HG02884 (cell line): Measurements from ENCODE around the gene SUGCT.
A peak's percentile ranks its signal among the peaks of the same experiment; 100 is the strongest.
"Not testable (repeated sequence)": the region's sequence is repeated elsewhere in the genome, so short reads cannot be mapped to it uniquely, and the experiment has no call there.

ENCODE experiments used
- ATAC-seq: cut with Tn5 transposase; IDR thresholded peaks from one replicate; pipeline ENCODE4 v1.9.1; 2021; ENCODE audit warnings: mild to moderate bottlenecking, moderate library complexity; ENCODE audit not compliant: unreplicated experiment

SUGCT gene

DNA sequence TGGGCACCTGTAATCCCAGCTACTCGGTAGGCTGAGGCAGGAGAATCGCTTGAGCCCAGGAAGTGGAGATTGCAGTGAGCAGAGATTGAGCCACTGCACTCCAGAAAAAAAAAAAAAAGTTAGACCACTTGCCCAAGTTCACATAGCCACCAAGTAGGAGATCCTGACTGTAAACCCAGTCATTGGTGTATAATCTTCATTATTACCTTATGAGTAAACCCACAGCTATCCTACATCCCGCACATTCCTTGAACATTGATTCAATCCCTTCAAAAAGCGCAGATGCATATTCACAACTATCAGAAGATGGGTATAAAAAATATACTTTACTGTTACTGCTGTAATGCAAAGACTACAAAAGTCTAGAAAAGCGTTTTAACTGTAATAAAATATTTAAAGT lies 512.9 kb downstream of the SUGCT start:
- no peak for ATAC-seq

DNA sequence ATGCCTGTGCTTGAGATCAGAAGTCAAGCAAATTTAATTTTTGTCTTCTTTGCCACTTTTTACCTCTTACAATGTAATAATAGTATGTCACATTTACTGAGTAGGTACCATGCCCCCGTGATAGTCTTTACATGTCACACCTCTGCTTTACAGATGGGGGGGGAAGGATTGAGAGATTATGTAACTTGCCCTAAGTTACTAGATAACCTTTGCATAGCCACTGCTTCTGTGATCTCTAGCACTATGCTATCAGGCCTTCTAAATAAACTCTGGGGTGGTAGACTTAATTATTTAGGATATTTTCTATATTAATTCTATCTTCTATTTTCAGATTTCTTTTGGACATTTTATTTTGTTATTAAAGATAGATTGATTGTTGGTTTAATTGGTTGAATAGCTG lies 514.4 kb downstream of the SUGCT start:
- ATAC-seq = no peak

DNA sequence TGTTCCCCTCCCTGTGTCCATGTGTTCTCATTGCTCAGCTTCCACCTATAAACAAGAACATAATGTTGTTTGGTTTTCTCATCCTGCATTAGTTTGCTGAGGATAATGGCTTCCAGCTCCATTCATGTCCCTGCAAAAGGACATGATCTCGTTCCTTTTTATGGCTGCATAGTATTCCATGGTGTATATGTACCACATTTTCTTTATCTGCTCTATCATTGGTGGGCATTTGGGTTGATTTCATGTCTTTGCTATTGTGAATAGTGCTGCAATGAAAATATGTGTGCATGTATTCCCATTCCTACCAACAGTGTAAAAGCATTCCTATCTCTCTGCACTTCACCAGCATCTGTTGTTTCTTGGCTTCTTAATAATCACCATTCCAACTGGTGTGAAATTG lies 516.1 kb downstream of the SUGCT start:
- ATAC-seq = not testable (repeated sequence)

DNA sequence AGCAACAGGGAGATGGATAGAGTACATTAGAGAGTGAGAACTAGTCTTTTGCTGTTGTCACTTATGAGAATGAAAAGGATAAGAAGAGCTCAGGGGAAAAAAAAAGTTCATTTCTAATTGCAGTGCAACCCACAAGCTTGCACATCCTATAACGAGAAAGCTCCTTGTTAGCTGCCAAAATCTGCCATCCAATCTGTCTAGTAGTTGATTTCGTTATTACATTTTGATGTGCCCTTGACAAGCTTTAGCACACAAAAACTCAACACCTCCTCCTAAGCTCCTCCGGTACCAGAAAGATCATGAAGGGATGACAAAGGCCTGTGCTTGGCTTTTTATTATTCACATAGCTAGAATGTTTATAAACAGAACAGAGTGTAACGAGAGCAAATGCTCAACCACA lies 519.4 kb downstream of the SUGCT start:
- ATAC-seq = no peak

DNA sequence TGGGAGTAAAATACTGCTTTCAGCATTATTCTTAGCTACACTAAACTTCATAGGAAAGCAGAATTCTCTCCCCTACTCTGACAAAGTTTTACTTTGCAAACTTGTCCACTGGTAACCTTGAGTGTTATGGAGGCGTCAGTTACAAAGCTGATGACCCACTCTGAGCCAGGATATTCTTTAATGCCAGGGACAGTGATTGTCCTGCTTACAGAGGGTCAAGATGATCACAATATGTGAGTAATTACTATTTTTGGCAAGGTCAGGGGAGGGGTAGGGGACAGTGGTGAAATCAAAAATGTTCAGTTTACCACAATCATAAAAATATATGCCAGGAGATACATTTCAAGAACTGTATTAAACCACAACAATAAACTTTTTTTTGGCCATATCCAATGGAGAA lies 520.6 kb downstream of the SUGCT start:
- ATAC-seq = no peak

DNA sequence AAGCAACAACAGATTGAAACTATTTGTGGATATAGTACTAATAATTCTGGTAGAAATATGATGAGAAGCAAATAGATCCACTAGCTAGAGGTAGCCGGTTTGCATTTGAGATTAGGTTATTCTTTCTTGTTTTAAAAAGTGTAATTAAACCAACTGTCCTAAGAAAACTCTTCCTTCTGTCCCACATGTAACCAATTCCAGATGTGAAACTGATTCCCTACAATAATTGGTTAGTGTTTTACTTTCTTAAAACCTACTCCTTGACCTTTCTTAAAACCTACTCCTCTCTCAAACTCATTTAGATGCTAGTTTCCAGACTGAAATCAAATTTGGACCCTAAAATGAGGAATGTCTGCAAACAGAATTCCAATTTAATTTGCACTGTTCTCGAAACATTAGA lies 521.5 kb downstream of the SUGCT start:
- no peak for ATAC-seq

DNA sequence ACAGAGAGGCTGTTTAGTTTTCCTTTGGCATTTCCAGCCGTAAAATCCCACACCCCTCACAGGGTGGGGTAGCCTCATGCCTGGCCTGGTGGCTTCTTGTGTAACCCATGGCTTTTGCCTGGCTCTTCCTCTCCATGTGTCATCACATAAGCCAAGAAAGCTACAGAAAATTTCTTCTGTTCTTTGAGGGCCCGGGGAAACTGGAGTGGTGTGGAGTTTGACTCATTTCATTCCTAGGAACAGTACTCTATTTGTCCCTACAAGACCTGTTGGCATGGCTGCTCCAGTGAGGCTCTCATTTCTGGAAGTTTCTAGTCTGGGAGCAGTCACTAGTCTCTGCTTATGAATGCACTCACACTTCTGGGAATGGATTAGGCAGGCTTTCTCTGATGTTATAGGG lies 523.9 kb downstream of the SUGCT start:
- no peak for ATAC-seq

DNA sequence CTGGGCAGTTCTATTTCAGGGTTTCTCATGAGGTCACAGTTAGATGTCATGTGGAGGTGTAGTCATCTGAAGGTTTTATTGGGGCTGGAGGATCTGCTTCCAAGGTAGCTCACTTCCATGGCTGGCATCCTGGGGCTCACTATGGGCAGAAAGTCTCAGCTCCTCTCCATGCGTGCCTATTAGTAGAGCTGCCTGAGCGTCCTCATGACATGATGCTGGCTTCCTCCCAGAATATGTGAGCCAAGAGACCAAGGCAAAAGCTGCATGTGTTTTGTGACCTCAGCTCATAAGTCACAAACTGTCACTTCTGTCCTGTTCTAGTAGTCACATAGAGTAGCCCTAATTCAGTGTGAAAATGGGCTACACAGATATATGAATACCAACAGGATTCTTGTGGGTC lies 524.4 kb downstream of the SUGCT start:
- ATAC-seq = no peak

DNA sequence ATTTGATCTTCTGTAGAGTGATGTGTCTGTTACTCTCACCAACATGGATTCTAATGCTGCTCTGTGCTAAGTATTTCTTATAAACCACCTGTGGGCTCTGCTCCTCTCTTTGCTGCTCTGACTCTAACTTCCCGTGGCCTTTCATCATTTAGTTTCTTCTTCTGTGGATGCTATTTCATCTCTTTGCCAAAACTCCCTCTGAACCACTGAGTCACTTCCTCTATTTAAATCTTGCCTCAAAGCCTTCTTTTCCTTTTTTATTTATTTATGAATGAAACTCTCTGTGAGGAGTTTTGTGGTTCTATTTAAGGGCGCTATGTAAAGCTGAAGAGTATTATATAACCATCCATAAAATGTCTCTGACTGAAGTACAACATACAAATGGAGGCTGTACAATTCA lies 538.5 kb downstream of the SUGCT start:
- no peak for ATAC-seq

DNA sequence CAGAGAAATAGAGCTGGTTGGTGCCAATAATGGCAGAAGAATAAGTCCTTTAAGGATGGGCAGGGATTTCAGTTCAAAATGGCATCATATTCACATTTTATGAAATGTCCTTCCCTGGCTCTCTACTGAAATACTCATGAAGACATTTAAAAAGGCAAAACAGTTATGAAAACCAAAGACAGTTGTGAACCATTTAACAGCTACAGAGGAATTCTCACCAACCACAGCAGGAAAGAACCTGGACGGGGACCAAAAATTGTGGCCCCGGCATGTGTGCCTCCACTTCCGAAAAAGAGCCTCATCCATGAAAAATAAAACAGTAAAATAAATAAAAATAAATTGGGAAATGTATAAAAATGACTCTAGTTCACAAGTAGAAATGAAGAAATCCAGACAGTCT lies 539.5 kb downstream of the SUGCT start:
- no peak for ATAC-seq

DNA sequence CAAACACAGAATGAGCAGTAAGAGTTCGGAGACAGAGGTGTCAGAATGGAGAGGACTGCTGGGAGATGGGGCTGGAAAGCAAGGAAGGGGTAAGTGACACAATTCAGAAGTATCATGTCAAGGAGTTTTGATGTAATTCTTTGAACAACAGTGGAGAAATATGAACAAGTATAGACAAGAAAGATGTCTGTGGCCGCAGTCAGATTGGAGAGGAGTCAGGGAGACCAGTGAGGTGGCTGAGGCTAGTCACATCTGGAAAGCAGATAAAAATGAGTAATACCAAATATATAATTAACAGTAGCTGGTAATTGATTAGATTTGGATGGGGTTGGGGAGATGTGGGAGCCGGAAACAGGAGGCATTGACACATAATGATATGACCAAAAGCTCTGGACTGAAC lies 540.9 kb downstream of the SUGCT start:
- no peak for ATAC-seq

DNA sequence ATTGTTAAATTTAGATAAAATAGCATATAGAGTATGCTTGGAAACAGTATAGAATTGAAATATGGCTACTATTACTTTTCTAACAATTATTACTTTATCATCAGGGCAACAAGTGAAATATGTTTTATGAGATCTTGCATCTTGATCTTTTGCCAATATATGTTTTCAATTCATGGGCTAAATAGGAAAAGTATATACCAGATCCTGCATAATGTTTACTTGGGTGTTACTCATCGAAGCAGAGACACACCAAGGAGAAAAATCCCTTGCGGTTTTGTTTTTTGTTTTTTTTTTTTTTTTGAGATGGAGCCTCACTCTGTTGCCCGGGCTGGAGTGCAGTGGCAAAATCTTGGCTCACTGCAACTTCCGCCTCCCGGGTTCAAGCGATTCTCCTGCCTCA lies 541.4 kb downstream of the SUGCT start:
- ATAC-seq = no peak

DNA sequence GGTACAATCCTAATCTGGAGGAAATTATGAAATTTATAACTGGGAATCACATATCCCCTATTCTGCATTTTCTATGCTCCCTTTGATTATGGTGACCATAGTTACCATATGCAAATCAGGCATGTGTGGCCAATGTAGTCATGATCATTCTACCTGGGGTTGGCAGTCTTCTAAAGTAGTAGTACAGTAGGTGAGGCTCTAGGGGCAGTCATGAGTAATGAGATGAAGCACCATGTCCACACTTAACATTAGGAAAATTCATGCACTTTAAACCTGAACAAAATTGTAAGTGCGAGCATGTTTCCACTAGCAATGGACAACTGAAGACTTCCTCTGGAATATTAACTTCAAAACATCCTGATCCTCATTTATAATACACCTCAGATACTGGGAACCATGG lies 545.9 kb downstream of the SUGCT start:
- ATAC-seq = peak; percentile 97

DNA sequence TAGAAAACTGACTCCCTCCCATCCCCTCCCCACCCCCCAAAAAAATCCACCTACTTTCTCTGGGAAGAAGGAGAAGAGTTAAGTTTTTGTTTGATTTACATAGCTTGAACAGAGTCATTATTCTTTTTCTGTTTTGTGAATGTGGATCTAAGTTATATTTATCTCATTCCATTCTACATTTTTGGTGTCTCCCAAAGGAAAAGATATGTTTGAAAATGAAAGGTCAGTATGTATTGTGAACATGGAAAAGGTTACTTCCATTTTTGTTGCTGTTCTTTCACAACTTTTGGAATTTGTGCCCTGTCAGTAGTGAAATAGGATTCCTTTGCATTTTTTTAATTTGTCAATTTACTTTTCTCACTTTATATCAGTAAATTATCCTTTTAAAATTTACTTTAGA lies 547.9 kb downstream of the SUGCT start:
- ATAC-seq = no peak

DNA sequence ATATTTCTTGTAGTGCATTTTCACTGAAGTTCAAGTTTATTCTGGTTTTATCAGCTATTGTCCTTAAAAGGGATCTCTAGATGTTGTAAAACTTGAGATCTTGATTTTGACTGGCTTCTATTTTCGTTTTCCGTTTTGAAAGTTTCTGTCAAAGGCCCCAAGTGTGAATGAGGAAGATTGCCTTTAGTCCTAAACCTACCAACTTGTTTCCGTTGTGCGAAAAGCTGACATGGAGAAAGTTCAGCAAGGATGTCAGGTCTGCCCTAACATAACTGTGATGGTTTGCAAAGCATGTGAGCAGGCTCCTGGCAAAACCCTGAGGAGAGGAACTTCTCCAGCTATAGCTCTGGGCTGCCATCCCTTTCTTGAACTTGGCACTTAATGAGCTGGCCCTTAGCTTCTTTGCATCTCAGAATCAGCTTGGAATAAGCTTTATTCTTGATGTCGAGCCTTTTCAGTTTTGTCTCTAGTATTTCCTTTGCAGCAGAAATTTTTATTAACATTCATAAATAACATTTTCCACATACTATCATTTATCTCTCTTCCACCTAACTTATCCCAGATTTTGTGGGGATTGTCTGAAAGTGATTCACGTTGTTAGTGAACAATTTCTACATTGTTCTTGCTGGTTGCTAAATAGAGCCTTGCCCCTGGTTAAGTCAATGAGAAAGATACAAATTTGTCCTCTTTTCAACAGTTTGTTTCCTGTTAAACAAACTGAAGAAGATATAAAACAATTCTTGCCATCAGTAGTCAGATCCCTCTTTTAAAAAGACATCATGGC lies 559.4 kb downstream of the SUGCT start:
- ATAC-seq = no peak

DNA sequence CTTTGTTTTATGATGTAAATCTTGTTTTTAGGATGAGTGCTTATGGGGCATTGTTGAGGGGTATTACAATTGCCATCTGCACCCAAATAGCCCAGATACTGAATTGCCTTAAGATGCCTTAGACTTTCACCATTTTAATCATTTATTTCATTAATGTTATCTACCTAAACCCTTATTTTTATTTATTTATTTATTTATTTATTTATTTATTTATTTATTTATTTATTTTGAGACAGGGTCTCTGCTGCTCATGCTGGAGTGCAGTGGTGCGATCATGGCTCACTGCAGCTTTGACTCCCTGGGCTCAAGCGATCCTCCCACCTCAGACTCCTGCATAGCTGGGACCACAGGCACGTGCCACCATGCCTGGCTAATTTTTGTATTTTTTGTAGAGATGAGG lies 560.2 kb downstream of the SUGCT start:
- ATAC-seq = no peak

DNA sequence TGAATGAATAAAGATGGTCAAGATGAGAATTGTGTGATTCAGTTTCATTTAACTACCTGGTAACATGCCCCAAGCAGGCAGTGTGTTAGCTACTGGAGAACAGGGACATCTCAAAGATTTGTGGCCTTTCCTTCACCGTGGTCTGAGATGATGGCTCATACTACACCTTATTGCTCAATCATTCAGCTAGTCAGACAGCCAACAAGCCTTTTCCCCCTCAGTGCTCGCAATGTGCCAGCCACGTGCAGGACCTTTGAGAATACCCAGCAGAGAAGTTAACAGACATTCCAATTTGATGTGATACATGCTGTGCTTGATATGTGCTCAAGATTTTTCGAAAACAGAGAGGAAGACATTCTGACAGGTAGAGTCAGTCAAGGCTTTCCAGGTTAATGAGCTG lies 562.8 kb downstream of the SUGCT start:
- ATAC-seq = no peak

DNA sequence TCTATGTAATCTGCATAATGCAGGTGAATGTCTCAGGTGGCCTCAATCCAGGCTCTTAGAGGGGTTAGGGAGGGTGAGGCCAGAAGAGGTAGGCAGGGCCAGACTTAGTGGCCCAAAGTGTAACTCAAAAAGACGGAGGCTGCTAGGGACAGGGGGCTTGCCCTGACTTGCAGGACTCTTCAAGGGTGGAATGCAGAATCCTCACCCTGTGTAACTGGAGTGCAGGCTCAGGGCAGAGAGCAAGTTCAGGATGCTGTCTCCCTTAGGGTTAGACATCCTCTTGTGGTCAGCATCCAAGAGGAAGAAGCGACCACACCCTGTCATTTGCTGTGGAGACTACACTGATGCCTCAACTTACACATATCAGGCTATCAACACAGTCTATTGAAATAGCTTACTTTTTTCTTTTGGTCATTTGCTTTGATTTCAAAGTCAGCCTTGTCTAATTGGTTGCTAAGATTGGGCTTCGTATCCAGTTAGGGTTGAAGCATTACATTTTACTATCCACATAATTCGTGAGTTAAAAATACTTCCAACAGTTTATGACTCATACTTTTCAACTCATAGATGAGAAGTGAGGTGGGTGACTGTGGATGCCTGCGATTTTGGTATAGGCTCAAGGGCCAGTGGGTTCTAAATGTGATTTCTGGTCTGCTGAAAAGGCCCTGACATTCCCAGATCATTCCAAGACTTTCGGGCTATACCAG lies 563.6 kb downstream of the SUGCT start:
- ATAC-seq = no peak

DNA sequence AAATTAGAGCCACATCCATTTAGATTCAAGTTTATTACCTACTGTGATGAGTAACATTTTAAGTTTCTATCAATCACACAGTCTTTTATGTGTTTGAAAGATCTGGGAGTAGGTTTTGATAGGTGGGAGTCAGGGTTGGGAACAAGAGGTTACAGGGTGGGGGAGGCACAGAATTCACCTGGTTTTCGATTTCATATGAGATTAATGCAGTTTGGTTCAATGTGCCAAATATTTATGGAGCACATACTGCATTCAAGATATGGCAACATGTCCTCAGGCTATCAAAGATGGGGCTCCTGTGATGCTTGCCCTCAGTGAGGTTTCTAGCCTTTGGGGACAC lies 564.1 kb downstream of the SUGCT start:
- no peak for ATAC-seq

DNA sequence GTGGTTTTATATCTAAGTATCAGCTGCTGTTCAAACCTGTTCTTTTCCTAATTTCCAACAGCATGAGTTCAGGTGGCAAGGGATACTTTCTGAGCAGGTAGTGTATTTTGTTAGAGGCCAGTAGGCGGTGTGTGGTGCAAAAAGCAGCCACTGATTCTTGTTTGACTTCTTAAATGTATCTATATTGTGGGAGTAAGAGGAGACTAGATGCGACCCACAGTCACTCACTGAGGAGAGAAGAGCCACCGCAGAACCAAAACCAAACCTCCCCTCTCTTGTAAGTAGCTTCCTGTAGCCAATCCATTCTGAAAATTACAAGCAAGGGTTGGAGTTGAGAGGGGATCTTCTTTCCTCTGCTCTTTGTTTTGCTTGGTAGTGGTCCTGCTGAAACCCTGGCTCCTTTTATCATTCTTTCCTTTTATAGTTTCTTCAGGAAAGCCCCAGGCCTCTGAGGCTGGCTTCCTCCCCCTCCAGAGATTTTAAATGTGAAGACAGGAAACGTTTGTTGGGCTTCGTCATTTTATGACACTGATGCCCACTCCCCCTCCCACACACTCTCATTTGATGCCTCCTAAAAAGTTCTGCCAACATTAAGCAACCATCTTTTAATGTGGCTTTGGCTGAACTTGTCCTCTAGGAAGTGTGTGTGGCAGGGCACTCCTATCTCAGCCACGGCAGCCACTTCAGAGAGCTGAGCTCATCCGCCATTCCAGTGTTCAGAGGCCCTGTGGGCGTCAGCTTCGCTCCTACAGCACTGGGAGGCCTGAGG lies 566.0 kb downstream of the SUGCT start:
- ATAC-seq = no peak

DNA sequence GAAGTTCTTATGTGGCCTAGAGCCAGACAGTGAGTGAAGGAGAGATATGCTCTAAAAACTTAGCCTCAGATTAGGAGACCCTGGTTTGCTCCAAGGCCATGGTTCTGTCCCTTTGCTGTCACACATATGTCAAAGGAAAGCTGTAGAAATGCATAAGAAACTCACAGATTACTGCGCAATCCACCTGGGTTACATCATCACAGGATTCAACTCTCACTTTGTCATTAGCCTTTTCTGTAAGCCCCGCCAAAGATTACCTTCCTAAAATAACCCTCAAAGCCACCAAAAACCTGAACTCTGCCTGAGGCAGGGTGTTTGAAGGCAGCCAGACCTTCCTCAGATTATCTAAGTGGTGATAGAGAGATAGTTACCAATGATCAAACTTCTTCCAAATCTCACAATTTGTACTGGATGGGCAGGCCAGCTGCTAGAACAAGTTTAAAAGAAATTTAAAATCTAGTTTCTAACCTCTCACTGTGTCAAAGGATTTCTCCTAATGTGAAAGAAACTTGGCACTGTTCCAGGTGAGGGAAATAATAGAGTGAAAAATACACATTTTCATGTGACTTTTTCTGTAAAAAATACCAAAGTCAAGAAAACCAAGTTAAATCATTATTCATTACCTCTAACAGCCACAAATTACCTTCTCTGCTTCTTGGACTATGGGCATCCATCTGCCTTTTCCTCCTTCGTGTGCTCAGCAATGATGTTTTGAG lies 567.2 kb downstream of the SUGCT start:
- ATAC-seq = no peak
